HG02763 (cell line): ENCODE measurements around the gene CMTM4.
"Not testable (repeated sequence)": the region's sequence is repeated elsewhere in the genome, so short reads cannot be mapped to it uniquely, and the experiment has no call there.

Experiments
- ATAC-seq: cut with Tn5 transposase; IDR thresholded peaks from one replicate; pipeline ENCODE4 v1.9.1; 2021; ENCODE audit warnings: mild to moderate bottlenecking, moderate library complexity; ENCODE audit not compliant: unreplicated experiment

CMTM4 gene

GRCh38 chr16:66596986-66597848 is 99.3 kb downstream of the CMTM4 start:
- ATAC-seq, result no peak

DNA sequence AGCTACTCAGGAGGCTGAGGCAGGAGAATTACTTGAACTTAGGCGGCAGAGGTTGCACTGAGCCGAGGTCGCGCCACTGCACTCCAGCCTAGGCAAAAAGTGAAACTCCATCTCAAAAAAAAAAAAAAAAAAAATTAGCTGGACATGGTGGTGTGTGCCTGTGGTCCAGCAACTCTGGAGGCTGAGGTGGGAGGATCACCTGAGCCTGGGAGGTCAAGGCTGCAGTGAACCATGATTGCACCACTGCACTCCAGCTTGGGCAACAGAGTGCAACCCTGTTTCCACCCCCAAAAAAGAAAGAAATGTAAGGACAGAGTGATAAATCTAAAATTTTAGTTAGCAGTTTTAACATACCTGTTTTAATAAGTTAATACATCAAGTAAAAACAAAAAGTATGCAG is 100.0 kb downstream of the CMTM4 start:
- ATAC-seq, result not testable (repeated sequence)

DNA sequence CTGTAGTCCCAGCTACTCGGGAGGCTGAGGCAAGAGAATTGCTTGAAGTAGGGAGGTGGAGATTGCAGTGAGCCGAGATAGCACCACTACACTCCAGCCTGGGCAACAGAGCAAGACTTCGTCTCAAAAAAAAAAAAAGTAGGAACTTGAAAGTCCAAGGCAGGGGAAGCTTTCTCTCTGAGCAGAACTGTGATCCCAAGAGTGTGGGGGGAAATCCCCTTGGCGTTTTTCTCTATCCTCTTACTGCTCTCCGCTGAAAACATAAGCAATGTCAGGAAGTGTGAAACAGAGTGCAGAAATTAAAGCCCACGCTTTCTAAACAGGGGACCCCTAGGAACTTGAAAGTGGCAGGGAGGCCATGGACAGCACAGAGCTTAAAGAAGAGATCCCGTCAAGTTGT is 101.8 kb downstream of the CMTM4 start:
- ATAC-seq, result no peak

DNA sequence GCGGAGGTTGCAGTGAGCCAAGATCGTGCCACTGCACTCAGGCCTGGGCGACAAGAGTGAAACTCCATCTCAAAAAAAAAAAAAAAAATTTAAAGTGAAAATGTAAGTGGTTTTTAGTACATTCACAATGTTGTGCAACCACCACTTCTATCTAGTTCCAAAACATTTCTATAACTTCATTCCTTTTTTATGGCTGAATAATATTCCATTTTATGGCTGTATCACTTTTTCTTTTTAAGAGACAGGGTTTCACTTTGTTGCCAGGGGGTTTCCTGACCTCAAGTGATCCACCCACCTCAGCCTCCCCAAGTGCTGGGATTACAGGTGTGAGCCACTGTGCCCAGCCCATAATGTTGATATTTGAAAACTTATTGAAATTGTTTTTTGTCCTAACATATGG is 103.7 kb downstream of the CMTM4 start:
- no peak for ATAC-seq

GRCh38 chr16:66592241-66592640 is 104.3 kb downstream of the CMTM4 start:
- ATAC-seq, result no peak

GRCh38 chr16:66591018-66591417 is 105.5 kb downstream of the CMTM4 start:
- ATAC-seq, result no peak

GRCh38 chr16:66590322-66590721 is 106.2 kb downstream of the CMTM4 start:
- no peak for ATAC-seq

- peak; percentile 61 for ATAC-seq
Measured at GRCh38 chr16:66588981-66589713, 107.4 kb downstream of the CMTM4 start.

DNA sequence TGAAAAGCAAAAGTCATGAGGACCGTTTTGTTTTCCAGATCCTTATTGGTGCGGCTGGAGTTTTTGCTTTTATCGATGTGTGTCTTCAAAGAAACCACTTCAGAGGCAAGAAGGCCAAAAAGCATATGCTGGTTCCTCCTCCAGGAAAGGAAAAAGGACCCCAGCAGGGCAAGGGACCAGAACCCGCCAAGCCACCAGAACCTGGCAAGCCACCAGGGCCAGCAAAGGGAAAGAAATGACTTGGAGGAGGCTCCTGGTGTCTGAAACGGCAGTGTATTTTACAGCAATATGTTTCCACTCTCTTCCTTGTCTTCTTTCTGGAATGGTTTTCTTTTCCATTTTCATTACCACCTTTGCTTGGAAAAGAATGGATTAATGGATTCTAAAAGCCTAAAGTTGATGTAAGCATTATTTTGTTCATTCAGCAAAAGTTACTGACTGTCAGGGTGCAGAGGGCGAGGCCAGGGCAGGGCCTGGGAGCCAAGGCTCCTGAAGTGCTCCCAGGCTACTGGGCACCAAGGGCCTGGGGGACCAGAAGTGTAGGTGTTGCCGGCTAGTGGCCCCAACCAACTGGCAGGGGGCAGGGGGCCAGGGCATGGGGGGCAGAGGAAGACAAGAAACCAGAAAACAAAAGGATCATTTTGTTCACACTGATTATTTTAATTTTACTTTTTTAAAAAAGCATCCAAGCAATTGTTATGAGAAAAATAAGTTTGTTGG is 108.5 kb downstream of the CMTM4 start:
- no peak for ATAC-seq

DNA sequence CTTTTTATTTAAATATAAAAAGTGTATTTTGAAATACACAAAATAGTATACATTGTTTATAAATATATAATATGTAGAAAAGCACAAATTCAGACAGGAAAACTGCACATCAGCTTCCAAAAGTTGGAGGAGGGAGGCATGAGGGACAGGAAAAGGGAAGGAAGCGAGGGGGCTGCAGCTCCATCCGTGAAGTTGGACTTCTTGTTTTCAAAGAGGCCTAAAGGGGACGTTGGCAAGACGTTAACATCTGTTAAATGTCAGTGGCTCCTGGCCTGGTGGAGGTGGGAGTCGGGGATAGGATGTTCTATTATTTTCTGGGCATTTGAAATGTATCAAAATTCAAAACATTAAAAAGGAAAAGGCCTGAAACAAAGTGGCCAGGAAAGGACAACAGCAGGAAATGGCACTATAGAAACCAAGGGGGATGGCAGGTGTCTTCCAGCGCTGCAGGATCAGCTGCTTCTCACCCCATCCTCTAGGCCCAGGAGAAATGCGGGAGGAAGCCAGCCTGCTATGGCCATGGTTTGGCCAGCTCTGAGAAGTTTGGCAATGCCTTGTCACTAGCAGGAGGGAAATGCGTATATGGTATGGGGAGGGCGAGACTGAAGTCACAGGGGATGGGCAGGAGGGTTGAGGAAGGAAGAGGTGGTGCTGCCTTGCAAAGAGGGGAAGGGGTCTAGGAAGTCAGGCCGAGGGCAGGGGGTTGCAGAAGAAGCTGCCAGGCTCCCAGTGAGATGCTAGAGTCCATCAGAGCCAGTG is 110.9 kb downstream of the CMTM4 start:
- ATAC-seq, result no peak

GRCh38 chr16:66581246-66581952 is 115.1 kb downstream of the CMTM4 start:
- ATAC-seq, result no peak

GRCh38 chr16:66580605-66581209 is 115.8 kb downstream of the CMTM4 start:
- no peak for ATAC-seq

DNA sequence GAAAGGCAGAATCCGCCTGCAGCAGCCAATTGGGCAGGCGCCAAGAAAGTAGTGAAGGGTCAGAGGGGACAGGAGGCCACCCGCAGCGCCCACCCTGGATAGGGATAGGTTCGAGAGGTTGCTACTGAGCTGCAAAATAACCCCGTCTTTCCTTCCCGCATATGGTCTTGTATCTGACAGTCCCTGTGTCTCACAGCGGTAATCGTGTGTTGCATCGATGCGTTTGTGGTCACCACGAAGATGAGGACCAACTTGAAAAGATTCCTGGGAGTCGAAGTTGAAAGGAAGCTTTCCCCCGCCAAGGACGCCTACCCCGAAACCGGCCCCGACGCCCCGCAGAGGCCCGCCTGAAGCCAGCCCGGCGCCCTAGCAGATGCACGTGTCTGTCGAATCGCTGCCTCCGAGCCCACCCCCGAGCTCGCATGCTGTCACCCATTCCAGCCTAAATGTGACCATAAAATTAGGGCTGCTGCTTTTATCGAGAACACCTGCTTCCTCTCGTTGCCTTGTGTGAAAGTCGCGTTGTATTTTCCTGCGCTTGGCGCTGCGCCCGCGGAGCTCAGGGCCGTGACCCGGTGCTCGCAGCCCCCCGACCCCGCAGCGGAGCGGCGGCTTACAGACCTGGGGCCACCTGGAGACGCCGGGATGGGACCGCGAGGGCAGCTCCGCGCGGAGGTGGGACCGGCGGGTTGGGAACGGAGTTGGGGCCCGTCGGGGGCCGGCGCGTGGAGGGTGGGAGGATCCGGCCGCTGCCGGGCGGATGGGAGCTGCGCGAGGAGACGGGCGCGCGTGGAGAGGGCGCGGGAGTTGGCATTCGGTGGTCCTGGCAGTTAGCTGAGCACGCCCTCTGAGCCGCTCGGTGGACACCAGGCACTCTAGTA is 117.7 kb downstream of the CMTM4 start, which contains the start of gene CMTM2:
Gene CMTM2 (plus strand): TSS at position 813 of the 881 bp plus-strand sequence. CDS start 145 bp downstream, outside the sequence.
- no peak for ATAC-seq

DNA sequence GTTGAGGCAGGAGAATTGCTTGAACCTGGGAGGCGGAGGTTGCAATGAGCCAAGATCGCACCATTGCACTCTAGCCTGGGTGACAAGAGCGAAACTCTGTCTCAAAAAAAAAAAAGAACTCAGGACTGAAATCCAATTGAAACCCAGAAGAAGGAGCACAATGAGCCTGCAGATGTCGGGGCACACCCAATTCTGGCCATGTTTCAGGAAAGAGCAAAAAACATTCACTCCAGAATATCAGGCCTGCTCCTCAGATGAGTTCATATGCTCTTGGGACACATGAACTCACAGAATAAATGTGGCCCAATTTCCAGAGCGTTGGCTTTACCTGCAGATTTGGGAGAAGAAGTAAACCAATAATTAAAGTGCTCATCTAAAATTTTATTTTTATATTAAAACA is 120.2 kb downstream of the CMTM4 start:
- no peak for ATAC-seq

DNA sequence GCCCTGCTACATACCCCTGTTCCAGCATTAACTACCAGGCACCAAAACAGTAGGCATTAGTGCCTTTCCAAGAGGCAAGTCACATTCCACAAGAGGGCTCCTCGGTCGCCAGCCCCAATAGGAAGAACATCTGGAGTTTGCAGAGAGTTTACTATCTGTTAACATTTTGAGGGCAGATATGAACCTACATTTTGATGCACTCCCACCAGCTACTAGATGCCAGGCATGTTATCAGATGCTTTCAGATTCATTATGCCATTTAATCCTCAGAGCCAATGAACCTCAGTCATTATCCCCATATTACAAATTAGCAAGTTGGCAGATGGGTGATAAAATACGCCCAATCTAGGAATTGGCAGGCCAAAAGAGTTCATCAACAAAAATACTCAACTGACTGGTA is 121.5 kb downstream of the CMTM4 start:
- ATAC-seq, result no peak

GRCh38 chr16:66574531-66574930 is 122.0 kb downstream of the CMTM4 start:
- no peak for ATAC-seq

GRCh38 chr16:66574081-66574480 is 122.5 kb downstream of the CMTM4 start:
- ATAC-seq, result no peak

GRCh38 chr16:66572356-66572755 is 124.2 kb downstream of the CMTM4 start:
- ATAC-seq, result no peak
